Colon (tissue), 2 donors: ENCODE measurements around the gene TGM5.
"Not testable (repeated sequence)": the region's sequence is repeated elsewhere in the genome, so short reads cannot be mapped to it uniquely, and the experiment has no call there.

Source experiments
- FAIRE-seq: peaks from 2 replicates; lab custom pipeline; 2012; peaks lifted over from hg19 to GRCh38; lab: Jason Lieb, UNC
- donor health status: control.
- donor health status: control.

The TGM5 gene, protein sequence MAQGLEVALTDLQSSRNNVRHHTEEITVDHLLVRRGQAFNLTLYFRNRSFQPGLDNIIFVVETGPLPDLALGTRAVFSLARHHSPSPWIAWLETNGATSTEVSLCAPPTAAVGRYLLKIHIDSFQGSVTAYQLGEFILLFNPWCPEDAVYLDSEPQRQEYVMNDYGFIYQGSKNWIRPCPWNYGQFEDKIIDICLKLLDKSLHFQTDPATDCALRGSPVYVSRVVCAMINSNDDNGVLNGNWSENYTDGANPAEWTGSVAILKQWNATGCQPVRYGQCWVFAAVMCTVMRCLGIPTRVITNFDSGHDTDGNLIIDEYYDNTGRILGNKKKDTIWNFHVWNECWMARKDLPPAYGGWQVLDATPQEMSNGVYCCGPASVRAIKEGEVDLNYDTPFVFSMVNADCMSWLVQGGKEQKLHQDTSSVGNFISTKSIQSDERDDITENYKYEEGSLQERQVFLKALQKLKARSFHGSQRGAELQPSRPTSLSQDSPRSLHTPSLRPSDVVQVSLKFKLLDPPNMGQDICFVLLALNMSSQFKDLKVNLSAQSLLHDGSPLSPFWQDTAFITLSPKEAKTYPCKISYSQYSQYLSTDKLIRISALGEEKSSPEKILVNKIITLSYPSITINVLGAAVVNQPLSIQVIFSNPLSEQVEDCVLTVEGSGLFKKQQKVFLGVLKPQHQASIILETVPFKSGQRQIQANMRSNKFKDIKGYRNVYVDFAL

DNA sequence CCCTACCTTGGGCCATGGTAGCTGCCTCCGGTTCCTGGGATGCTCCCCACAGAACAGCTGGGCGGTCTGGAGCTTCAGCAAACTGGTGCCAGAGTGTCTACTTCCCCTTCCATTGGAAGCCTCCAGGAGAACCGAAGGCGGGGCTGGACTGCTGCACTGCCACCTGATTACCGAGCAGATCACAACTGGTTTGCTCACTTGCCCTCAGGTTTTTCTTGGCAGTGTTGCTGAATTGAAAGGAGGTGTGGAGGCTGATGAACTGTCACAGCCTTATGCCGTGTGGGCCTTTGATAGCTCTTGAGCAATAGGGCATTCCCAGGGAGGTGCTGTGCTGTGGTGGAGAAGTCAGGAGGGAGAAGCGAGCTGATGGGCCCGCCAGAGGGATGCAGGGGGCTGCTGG is at the start of gene TGM5:
TSS of gene TGM5 (minus strand) at position 95 of the 400 bp plus-strand sequence. CDS start at position 16, 79 bp downstream.
- no peak for FAIRE-seq

DNA sequence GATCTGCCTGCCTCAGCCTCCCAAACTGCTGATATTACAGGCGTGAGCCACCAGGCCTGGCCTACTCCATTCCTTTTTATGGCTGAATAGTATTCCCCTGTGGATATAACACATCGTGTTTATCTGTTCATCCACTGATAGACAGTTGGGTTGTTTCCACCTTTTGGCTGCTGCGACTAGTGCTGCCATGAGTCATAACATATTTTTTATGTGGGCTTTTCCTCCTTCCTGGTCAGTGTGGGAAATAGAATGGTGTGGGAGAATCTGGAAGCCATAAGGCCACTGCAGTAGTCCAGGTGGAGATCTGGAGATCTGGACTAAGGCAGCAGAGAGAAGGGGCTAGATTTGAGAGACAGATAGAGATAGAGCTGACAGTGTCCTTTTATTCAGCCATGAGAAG is 47.4 kb upstream of the TGM5 start:
- no peak for FAIRE-seq

DNA sequence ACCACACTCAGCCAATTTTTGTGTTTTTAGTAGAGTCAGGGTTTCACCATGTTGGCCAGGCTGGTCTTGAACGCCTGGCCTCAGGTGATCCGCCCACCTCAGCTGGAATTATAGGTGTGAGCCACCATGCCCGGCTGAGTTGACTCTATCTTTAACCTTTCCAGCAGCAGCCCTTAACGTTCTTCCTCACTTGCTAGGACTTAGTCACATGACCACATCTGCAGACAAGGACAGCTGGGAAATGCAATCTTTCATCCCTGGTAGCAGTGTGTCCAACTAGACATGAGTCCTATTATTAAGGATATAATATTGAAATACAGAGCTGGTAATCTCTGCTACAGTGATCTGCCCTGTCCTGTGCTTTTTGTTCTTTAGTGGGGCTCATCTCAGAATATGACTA is 45.6 kb upstream of the TGM5 start:
- no peak for FAIRE-seq

DNA sequence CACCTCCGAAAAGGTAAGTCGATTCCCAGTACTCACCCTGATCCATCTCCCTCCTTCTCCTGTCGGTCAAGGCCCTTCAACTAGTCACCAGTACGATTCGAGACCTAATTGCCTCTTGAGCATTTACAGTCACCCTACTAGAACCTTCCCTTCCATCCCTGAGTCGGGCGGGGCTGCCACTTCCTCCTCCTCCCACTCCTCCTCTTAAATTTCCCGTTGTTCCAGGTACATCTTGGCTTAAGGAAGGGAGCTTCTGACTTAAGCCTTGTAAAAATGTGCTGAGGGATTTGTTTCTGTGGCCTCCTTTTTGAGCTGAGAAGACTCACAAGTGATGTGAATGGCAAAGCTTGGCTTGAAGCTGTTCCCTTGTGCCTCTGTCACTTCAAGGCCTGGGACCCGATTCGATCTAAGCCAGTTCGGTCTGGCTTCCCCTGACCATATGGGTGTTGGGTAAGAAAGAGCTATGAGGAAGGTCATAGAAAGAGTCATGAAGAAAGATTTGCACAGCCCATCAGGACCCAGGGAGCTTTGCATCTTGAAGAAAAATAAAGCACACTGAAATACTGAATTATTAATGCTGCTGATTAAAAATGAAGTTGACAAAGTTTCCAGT is 35.6 kb upstream of the TGM5 start, which contains the start of gene TGM7:
TSS of gene TGM7 (minus strand) at position 51 of the 613 bp plus-strand sequence.
- FAIRE-seq: no peak

DNA sequence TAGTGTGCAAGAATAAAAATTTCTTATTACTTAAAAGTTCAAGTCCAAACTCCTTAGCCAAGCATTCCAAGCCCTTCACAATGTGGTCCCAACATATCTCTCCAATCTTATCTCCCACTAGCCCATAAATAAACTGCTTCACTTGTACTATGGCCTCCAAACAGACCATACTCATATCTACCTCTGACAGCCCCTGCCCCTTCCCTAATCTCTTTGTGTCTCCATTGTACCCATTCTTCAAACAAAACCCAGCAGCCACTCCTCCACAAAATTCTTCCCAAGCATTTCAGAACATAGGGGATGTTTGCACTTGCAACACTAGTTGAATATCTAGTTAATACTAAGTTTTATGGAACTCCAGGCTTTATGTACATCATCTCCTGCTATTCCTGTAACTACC is 33.2 kb upstream of the TGM5 start:
- no peak for FAIRE-seq

DNA sequence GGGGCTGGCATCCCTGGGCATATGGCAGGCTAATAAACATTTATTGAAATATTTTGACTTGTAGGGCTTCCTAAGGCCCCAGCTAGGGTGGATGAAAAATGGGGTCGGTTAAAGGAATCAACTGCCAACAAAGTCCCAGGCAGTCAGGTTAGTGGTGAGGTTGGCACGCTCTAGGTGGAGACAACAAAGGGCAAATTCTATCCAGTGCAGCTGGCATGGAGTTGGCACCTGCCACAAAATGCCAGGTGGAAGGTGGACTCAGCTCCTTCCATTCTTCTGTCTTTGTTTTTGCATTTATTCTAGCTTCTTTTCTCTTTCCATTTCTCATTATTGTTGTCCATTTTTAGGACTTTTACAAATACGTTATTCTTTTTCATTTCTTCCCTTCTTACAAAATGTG is 32.7 kb upstream of the TGM5 start:
- FAIRE-seq: no peak

DNA sequence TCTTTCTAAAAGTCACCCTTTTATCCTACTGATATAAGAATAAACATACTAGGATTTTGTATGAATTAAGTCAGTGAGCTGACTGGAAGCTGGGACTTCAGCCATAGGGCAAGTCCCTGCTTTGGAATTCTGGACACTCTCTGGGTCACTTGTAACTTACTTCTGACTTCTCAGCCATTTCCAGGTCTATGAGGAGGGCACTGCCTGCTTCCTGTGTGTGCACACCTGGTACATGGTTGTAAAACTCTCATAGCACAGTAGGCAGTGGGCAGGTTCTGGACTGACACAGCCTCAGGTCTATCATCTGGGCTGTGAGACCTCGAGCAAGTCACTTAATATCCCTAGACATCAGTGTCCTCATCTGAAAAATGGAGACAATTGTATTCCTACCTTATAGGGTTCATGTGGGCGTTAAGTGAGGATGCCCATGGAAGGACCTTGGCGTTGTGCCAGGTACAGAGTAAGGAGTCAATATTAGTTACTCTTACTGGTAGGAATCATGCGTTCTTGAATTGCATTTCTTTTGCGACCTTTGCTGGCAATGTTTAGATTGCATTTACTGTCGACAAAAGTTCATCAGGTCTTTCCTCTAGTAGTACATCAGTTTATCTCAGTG is 27.5 kb upstream of the TGM5 start:
- no peak for FAIRE-seq

DNA sequence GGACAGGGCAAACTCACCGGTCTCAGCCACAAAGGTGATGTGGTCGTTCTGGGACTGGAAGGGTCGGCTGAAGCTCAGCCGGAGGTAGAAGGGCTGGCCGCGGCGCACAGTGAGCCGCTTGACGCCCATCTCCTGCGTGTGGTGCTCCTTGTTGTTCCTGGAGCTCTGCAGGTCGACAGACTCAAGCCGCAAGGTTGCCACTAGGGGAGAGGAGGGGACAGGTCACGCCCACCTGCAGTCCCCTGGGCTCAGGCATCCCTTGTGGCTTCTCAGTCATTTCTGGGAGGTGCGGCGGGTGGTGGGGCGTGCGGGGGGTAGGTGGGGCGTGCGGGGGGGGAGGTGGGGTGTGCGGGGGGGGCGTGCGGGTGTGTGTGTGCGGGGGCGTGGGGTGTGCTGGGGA is 26.7 kb upstream of the TGM5 start:
- no peak for FAIRE-seq

DNA sequence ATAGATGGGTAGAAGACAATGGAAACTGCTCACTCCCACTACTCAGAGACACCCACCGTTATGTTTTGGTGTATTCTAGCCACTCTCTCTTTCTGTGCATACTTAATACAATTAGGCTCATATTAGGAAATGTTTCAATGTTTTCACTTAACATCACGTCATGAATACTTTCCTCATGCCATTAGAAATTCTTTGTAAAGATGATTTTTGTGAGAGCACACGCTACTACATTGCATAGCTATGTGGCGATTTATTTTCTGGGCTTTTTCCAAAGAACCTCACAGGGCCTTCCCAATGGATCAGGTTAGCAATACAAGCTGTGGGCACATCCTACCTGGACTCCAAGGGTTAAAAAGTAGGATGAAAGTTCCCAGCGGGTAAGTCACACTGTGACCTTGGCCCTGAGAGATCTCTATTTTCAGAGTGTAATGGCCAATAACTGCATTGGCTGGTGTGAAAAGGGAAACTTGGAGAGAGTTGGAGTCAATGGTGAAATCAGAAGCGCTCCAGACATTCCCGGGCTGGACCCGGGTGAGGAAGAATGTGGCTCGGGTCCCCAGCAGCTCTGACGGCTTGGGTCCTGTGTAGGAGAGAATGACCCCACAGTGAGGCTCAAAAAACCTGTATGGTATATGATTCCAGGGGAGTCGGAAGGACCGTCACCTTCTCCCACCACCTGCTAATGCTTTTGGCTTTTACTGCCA is 25.8 kb upstream of the TGM5 start:
- no peak for FAIRE-seq

DNA sequence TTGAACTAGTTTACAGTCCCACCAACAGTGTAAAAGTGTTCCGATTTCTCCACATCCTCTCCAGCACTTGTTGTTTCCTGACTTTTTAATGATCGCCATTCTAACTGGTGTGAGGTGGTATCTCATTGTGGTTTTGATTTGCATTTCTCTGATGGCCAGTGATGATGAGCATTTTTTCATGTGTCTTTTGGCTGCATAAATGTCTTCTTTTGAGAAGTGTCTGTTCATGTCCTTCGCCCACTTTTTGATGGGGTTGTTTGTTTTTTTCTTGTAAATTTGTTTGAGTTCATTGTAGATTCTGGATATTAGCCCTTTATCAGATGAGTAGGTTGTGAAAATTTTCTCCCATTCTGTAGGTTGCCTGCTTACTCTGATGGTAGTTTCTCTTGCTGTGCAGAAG is 22.9 kb upstream of the TGM5 start:
- FAIRE-seq: not testable (repeated sequence)

DNA sequence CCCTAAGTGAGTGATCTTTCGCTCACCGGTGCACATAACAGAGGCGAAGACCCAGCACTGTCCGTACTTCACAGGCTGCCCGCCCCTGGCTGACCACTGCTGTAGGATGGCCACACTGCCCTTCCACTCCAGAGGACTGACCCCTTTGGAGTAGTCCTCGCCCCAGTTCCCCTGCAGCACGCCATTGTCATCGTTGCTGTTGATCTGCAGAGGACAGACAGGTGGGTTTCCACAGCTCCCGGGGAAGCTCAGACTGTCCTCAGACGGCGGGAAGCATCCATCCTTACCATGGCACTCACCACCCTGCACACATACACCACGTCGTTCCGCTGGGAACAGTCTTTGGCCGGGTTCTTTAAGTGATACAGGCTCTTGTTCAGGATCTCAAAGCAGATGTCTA is 20.5 kb upstream of the TGM5 start:
- no peak for FAIRE-seq

DNA sequence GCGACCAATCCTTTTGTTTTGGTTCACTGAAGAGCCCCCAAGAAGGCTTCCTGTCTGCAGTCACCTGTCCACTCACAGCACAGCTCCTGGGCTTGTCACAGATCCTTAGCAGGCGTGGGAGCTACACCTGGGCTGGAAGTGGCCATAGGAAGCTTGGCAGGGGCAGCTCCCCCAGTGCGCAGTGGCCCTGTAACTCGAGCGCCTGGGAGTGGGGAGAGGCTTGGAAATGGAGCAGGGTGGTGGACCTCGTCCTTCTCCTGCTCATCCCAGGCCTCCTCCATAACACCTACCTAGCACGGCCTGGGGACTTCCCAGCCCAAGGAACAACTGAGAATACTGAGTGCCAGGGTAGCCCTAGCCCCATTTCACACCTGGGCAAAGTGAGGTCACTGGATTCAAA is 19.3 kb upstream of the TGM5 start:
- FAIRE-seq: no peak

DNA sequence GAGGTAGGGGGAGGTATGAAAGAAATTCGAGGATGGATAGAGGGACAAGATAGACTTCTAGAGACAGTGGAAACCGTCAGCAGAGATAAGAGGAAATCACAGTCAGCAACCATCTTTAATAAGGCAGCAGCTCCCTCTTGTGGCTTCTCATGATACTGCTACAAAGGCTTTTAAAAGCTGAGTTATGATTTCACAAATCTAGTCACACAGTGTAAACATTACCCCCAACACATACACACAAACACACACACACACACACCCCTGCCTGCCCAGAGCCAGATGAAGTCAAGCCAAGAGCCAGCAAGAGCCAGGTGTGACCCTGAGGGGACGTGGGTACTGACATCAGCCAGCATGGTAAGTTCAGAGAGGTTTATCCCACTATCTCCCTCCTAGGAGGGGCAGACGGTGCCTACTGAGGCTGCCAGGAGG is 18.9 kb upstream of the TGM5 start:
- FAIRE-seq: no peak

DNA sequence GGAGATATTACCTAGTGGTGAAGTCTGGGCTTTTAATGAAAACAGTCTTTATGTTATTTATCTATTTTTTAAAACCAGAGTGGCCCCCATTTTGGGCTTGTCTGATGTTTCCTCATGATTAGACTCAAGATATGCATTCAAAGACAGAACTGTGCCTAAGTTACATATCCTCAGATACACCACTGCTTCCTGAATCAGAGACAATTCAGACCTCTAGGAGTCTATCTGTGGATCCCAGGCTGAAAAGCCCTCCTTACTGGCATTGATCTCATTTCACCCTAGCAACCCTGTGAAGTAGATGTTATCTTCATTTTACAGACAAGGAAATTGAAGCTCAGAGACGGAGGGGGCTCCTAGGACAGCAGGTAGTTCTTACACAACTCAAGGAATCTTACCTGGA is 16.8 kb upstream of the TGM5 start:
- FAIRE-seq: no peak

DNA sequence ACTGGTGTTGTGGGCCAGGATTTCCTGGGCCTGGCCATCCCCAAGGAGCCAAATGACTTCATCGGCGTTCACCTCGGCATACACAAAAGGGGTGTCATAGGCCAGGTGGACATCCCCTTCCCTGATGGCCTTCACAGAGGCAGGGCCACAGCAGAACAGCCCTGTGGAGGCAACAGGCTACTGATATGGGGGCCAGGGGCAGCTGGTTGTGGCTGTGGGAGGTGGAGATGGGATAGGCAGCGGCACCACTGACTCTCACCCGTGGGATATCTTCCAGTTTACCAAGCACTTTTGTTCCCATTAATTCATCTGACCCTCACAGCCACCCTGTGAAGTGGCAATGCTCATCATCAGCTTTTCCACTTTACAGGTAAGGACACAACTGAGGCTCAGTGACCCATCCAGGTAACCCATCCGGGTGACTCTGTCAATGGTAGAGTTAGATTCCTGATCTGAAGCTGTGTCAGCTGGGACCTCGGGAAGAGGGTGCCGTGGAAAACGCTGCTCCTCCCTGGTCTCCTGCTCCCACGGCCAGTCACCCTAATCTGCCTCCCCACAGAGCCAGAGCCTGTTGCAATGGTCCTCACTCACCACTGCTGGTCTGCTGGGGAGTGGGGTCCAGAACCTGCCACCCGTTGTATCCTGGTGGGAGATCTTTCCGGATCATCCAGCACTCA is 15.3 kb upstream of the TGM5 start:
- FAIRE-seq: no peak

DNA sequence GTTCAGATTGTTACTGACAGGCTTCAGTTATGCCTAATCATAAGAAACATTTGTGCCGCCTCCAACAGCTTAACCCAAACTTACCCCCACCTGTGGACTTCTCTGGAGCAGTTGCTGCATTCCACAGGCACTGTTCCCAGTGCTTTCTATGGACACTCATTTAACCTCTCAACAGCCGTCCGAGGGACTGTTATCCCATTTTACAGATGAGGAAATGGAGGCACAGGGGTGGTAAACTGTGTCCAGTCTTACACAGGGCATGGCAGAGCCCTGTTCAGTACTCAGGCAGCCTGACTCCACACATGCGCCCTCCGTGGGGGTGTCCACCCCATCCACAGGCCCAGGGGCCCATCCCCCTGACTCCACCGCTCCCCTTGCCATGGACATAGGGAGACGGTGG is 14.3 kb upstream of the TGM5 start:
- no peak for FAIRE-seq

DNA sequence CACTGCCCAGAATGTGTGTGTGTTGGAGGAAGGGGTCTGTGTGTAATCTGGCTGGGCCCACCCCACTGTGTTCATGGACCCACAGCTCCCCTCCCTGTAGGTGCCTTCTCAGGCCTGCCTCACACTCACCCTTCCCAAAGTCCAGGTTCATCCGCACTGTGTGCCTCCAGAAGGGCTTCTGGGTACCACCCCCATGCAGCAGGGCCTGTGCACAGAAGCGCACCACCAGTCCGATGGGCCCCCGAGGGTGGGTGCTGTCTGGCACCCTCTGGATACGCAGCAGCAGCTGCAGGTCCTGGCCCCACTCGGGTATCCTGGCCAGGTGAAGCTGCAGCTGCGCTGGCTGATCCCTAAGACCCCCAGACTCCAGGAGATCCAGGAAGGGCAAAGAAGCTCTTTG is 12.8 kb upstream of the TGM5 start:
- FAIRE-seq: no peak

DNA sequence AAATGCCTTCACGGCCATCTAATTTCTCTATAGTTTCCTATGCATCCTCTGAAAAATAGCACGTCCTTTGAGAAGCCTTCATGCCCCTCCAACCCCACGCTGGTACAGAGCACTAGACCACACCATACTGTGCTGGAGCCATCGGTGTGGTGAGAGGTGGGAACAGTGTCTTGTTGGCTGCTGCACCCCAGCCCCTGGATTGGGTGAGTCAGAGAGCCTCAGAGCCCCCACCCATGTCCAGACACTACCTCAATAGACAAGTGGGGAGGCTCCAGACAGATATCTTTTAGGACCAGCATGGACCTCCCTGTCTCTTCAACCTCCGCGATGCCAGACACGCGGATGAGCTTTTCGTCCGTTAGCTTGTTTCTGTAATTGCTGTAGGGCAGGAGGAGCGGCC is 12.1 kb upstream of the TGM5 start:
- no peak for FAIRE-seq

DNA sequence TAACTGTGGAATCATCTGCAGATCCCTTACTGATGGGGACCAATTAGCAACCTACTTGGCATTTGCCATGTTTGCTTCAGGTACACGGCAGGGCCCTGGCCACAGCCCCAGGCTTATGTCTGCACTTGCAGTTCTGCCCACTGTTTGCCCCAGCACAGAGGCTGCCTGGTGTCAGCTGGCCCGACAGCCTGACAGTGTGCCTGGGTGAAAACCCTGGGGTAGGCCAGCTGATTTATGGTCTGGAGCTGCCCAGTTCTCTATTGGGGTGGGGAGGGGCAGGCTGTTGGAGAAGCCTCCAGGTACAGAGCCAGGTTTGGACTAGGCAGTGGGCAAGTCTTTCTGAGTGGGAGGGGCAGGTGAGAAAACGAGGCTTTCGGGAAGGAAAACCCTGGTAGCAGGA is 11.2 kb upstream of the TGM5 start:
- FAIRE-seq: no peak

DNA sequence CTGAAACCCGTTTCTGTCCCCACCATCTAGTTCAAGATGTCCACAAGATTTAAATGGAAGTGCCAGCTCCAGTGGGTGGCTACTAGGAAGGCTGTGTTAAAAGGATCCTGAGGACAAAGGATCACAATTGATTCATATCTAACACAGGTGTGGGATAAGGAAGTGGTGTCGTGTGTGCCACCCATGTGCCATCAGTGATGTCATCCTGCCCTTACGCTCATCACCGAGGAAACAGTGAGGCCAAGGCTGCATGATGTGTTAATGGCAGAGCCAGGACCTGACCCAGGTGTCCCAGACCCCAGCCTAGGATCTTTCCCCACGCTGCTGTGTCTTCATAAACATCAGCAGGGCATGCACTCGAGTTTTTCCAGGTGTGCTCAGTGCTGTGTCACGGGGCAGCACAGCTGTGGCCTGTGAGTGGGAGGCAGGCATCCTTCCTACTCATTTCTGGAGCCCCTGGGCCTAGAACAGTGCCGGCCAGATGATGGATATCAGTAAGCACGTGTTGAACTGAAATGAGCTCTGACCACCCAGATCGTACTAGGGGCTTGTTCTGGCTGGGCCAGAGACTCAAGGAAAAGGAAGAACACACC is 10.6 kb upstream of the TGM5 start:
- no peak for FAIRE-seq

DNA sequence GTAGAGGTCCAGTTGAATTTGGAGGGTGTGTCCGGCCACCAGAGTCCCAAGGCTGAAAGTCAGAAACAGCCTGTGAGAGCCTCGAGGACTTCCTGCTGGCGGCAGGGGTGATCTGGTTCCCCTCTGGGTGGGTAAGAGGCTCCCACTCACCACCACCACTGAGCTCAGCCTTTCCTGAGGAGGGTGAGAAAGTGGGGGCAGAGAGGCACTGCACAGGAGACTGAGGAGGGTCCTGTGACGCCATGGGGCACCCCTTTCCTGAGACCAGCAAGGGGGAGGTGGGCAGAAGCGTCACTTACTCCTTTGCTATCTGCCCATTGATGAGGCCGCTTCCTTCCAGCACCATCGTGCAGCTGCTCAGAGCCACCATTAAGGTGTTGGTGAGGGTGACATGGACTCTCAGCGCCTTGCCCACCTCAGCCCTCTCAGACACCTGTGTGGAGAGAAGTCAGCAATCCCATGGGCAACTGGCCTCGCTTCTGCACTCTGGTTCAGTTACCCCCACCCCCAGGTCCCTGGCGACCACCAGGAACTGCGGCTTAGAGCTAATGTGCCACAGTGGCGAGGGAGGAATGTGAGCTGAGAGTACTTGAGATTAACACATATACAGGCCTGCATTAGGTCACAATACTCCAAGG is 10.0 kb upstream of the TGM5 start:
- FAIRE-seq: no peak
